GM19463 (cell line): ENCODE measurements around the gene CEL.

Experiments used
- ATAC-seq: cut with Tn5 transposase; IDR thresholded peaks from one replicate; pipeline ENCODE4 v1.9.1; 2021; ENCODE audit warnings: mild to moderate bottlenecking, moderate library complexity; ENCODE audit not compliant: unreplicated experiment

The CEL gene

GRCh38 chr9:133113949-133114885 is 52.4 kb downstream of the CEL start:
- ATAC-seq, result no peak

GRCh38 chr9:133114886-133115603 is 53.3 kb downstream of the CEL start:
- ATAC-seq, result no peak

GRCh38 chr9:133115604-133116345 is 54.0 kb downstream of the CEL start:
- peak; percentile 62 for ATAC-seq

- ATAC-seq, result no peak
These were observed 54.8 kb downstream of the CEL start for GRCh38 chr9:133116346-133117231.

GRCh38 chr9:133117271-133118178 is 55.7 kb downstream of the CEL start:
- no peak for ATAC-seq

- ATAC-seq, result no peak
These were observed 56.4 kb downstream of the CEL start for GRCh38 chr9:133118179-133118520.

GRCh38 chr9:133118568-133118967 is 56.8 kb downstream of the CEL start:
- ATAC-seq, result no peak

GRCh38 chr9:133119103-133119845 is 57.5 kb downstream of the CEL start:
- no peak for ATAC-seq

GRCh38 chr9:133119846-133120500 is 58.2 kb downstream of the CEL start:
- no peak for ATAC-seq

GRCh38 chr9:133120501-133121197 is 58.9 kb downstream of the CEL start:
- ATAC-seq, result peak; percentile 11
